Upper lobe of left lung (tissue), 6 donors: ENCODE data around the gene ERFE. TPM values are rescaled to one million over a fixed set of nuclear protein-coding genes. Genes with fewer than 3 reads are reported as not detected.

Experiments used
- ATAC-seq, 2 donors: fragments of 200-7000 bp; cut with Tn5 transposase; one replicate each; pipeline ENCODE4 v1.9.1; 2022; ENCODE audit warnings: mild to moderate bottlenecking in 2 of 2, moderate library complexity in 2 of 2; ENCODE audit not compliant: low FRiP score in 2 of 2
- DNase-seq, 2 donors: peaks; one replicate each; pipeline ENCODE4 v3.0.0-alpha.2; 2019 to 2020
- H3K27ac ChIP-seq, 4 donors: fragments of 200-600 bp; sonication (generic); one replicate each; pipeline ENCODE4 v1.5.1; 2016 to 2019
- H3K27me3 ChIP-seq, 4 donors: fragments of 200-600 bp; sonication (generic); one replicate each; pipeline ENCODE4 v1.5.1; 2017 to 2019
- H3K36me3 ChIP-seq, 4 donors: fragments of 200-600 bp; sonication (generic); one replicate each; pipeline ENCODE4 v1.5.1; 2016 to 2019
- H3K4me1 ChIP-seq, 4 donors: fragments of 200-600 bp; sonication (generic); one replicate each; pipeline ENCODE4 v1.5.1; 2018 to 2019
- H3K4me3 ChIP-seq, 4 donors: fragments of 200-600 bp; sonication (generic); one replicate each; pipeline ENCODE4 v1.5.1; 2017 to 2019; ENCODE audit warnings: mild to moderate bottlenecking in 2 of 4, moderate library complexity in 1 of 4
- H3K9me3 ChIP-seq, 4 donors: fragments of 200-600 bp; sonication (generic); one replicate each; pipeline ENCODE4 v1.5.1; 2018 to 2019
- EP300 ChIP-seq, 4 donors: sonication (generic); formaldehyde crosslinking; IDR thresholded peaks; one replicate each; pipeline ENCODE4 v1.5.1; 2017; ENCODE audit warnings: antibody characterized with exemption in 4 of 4, control low read depth in 2 of 4
- POLR2A ChIP-seq, 4 donors: fragments of 450-650 bp; IDR thresholded peaks; one replicate each; pipeline ENCODE4 v1.5.1; 2016 to 2017; ENCODE audit warnings: antibody characterized with exemption in 4 of 4, mild to moderate bottlenecking in 2 of 4
- POLR2AphosphoS5 ChIP-seq, 2 donors: sonication (generic); formaldehyde crosslinking; IDR thresholded peaks; one replicate each; pipeline ENCODE4 v1.5.1; 2017; ENCODE audit warnings: antibody characterized with exemption in 2 of 2
- WGBS, 2 donors: methylation state at CpG; one replicate each; pipeline ENCODE4 v1.1.5; 2017 to 2018; 5-methylcytosine and 5-hydroxymethylcytosine counted together
- total RNA-seq, 6 donors: library from RNA; depleted of rRNA in 4 of 6; stranded (reverse); fragments of >200 nt in 4 of 6; gene quantifications; one replicate each; pipeline versions ENCODE4 v1.1.0 to v1.2.1, GENCODE V29; 2016 to 2021
- TF ChIP-seq, protein P1 (sequence below), 6 experiments: fragments of 450-650 bp in 4 of 6; fragments of 200-600 bp in 2 of 6; sonication (generic) in 2 of 6; IDR thresholded peaks; one replicate each; pipeline ENCODE4 v1.5.1; 2016 to 2019; ENCODE audit warnings: antibody characterized with exemption in 6 of 6
- donor health status: DM: no; HTN: no; CAD: no; lungs with moderate emphysema.
- donor health status: DM: no; HTN: yes; CAD: no; lungs with severe emphysema.

The ERFE gene
- total RNA-seq, 6 donors from 2014 or later = 0.30 to 1.1 (median 0.43) TPM; not detected in 3

DNA sequence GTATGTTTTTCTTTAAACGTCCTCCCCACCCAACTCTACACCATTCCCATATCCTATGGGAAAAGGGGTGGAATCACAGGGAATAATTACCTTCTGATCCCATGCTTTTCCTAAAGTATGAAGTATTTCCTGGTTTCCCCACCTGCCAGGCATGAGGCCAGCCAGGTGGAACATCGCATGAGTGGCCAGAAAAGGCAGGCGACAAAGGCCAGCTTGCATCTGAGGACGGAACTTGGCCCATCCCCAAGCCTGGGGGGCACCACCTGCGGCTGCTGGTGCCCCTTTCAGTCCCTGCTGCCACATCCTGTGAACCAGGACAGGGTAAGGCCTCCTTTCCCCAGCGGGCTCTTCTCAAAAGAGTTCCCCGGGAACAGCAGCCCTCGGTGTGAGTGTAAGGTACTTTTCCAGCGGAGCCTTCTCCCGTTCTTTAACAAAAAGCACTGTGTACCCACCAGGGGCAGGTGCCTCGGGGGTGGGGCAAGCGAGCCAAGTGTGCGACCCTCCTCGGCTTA lies 1.2 kb upstream of the ERFE start:
- H3K27me3 ChIP-seq = peaks cover 0 to 24% (median 9%) of the 10 kb centered on the region in 4 donors
- ATAC-seq (no peak), DNase-seq (peak in 1 of 2 donors; percentile 60)
- H3K27ac ChIP-seq = no peak overlapping the region
- H3K4me1 ChIP-seq = peaks cover 12 to 26% (median 14%) of the 10 kb centered on the region in 4 donors
- no peaks in the 10 kb centered on the region for H3K36me3 ChIP-seq
- no peaks in the 10 kb centered on the region for H3K9me3 ChIP-seq
- H3K4me3 ChIP-seq = no peak overlapping the region
- TF ChIP-seq POLR2AphosphoS5 (IDR thresholded peaks at IDR 0.05) = no peak
- TF ChIP-seq EP300 (IDR thresholded peaks at IDR 0.05) = no peak
- TF ChIP-seq, protein P1, sequence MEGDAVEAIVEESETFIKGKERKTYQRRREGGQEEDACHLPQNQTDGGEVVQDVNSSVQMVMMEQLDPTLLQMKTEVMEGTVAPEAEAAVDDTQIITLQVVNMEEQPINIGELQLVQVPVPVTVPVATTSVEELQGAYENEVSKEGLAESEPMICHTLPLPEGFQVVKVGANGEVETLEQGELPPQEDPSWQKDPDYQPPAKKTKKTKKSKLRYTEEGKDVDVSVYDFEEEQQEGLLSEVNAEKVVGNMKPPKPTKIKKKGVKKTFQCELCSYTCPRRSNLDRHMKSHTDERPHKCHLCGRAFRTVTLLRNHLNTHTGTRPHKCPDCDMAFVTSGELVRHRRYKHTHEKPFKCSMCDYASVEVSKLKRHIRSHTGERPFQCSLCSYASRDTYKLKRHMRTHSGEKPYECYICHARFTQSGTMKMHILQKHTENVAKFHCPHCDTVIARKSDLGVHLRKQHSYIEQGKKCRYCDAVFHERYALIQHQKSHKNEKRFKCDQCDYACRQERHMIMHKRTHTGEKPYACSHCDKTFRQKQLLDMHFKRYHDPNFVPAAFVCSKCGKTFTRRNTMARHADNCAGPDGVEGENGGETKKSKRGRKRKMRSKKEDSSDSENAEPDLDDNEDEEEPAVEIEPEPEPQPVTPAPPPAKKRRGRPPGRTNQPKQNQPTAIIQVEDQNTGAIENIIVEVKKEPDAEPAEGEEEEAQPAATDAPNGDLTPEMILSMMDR (IDR thresholded peaks at IDR 0.05) = no peak
- no peak for TF ChIP-seq POLR2A (IDR thresholded peaks at IDR 0.05)
- 68 to 70% methylated on average over 10 to 14 of the region's 14 CpGs for WGBS, 2 donors

DNA sequence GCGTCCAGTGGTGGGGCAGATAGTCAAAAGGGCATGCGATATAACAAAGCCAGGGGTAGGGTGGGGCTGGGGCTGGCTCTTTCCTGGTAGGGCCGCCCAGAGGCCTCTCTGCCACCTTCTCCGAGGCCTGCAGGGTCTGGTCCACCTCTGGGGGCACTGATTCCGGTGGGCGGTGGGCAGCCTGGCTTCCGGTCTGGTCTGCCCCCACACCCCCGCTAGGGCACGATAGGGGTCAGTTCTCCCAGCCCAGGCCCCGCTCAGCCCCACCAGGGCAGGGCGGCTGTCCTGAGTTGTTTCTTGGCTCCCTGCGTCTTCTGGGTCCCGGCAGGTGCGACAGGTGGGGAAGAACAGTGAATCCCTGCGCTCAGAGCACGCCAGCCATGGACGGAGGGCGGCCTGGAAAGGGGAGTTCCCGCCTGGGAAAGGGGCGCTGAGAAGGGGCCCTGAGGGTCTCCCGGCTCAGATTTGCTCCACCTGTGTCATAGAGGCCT lies 707 bp upstream of the ERFE start:
- Histone ChIP-seq H3K4me1 (peaks cover 12 to 28% (median 16%) of the 10 kb centered on the region in 4 donors), H3K27ac (no peak overlapping the region), H3K9me3 (no peaks in the 10 kb centered on the region), H3K4me3 (peak overlapping the region in 1 of 4 donors; percentile 41), H3K36me3 (no peaks in the 10 kb centered on the region), H3K27me3 (peaks cover 0 to 25% (median 9%) of the 10 kb centered on the region in 4 donors)
- WGBS, 2 donors = 54% methylated on average over 21 of the region's 21 CpGs; no CpG with 5 or more reads in 1 of the 2 donors
- peak in 1 of 2 donors; percentile 69 for DNase-seq
- no peak for TF ChIP-seq POLR2AphosphoS5 (IDR thresholded peaks at IDR 0.05)
- TF ChIP-seq, protein P1 (IDR thresholded peaks at IDR 0.05) = no peak
- no peak for TF ChIP-seq POLR2A (IDR thresholded peaks at IDR 0.05)
- TF ChIP-seq EP300 (IDR thresholded peaks at IDR 0.05) = no peak
- ATAC-seq = no peak

DNA sequence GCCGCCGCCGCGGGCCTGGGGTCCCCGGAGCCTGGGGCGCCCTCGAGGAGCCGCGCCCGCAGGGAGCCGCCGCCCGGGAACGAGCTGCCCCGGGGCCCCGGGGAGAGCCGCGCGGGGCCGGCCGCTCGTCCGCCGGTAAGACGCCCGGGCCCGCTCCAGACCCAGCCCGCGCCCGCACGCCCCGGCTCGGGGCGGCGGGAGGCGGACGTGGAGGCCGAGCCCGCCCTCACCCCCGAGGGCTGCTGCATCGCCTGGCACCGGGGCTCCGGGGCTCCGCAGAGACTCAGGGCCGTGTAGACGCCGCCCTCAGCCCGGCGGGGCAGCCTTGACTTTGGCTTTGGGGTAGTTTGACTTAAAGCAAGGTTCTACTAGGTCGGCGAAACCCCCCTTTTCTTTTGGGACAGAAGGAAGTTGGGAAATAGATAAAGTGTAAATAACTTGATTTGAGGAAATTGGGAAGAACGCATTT lies 335 bp downstream of the ERFE start:
- peaks cover 19 to 39% (median 23%) of the 10 kb centered on the region in 4 donors for H3K4me1 ChIP-seq
- peak in 1 of 2 donors; percentile 86 for DNase-seq
- peak overlapping the region in 3 of 4 donors; percentile 33 to 41 (median 41) for H3K4me3 ChIP-seq
- H3K27me3 ChIP-seq = peaks cover 0 to 36% (median 15%) of the 10 kb centered on the region in 4 donors
- no peak for ATAC-seq
- no peaks in the 10 kb centered on the region for H3K9me3 ChIP-seq
- H3K27ac ChIP-seq = no peak overlapping the region
- TF ChIP-seq, protein P1 (IDR thresholded peaks at IDR 0.05) = peak in 1 of 6 experiments; percentile 8
- no peak for TF ChIP-seq POLR2A (IDR thresholded peaks at IDR 0.05)
- no peaks in the 10 kb centered on the region for H3K36me3 ChIP-seq
- 3 to 4% methylated on average over 9 to 23 of the region's 52 CpGs for WGBS, 2 donors

DNA sequence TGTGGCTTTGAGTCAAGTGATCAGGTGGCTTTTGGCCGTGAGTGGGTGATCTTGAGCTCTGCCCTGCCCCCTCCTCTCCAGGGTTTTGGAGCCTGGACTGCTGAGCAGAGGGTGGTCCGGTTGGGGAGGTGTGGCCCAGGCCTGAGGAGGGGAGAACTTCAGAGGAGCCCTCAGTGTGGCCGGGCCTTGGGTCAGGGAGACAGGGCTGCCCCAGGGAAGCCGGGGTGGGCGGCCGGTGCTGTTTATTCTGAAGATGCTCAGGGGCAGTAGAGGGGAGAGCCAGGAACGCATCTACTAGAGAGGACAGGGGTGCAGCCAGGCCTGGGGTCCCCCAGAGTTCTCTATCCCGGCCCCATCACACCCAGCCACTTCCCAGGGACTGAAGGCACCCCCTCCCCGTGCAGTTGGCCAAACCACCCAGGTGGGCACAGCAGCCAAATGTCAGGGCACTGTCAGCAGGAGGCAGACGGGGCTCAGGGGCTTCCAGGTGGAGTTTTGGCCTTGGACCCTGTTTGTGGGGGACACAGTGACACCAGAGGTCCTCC lies 963 bp downstream of the ERFE start:
- no peak overlapping the region for H3K27ac ChIP-seq
- H3K4me3 ChIP-seq = no peak overlapping the region
- no peaks in the 10 kb centered on the region for H3K36me3 ChIP-seq
- ATAC-seq (no peak), DNase-seq (peak in 1 of 2 donors; percentile 72)
- TF ChIP-seq, protein P1 (IDR thresholded peaks at IDR 0.05) = no peak
- TF ChIP-seq EP300 (IDR thresholded peaks at IDR 0.05) (no peak), POLR2A (IDR thresholded peaks at IDR 0.05) (no peak), POLR2AphosphoS5 (IDR thresholded peaks at IDR 0.05) (no peak)
- peaks cover 20 to 41% (median 23%) of the 10 kb centered on the region in 4 donors for H3K4me1 ChIP-seq
- no peaks in the 10 kb centered on the region for H3K9me3 ChIP-seq
- 18 to 42% methylated on average over 3 to 8 of the region's 10 CpGs for WGBS, 2 donors
- H3K27me3 ChIP-seq = peaks cover 0 to 39% (median 15%) of the 10 kb centered on the region in 4 donors
